HepG2 (cell line): ENCODE measurements around the gene DOCK4. TPM values are rescaled to one million over a fixed set of nuclear protein-coding genes. Genes with fewer than 3 reads are reported as not detected.

Experiments
- CAMTA2 ChIP-seq: sonication (generic); formaldehyde crosslinking; IDR thresholded peaks from 2 replicates; pipeline ENCODE4 v1.4.0; 2020; ENCODE audit warnings: mild to moderate bottlenecking, missing genetic modification reagents, borderline replicate concordance
- CREM ChIP-seq, 2 experiments: sonication (generic) in 1 of 2; formaldehyde crosslinking in 1 of 2; IDR thresholded peaks; 2 replicates each; pipeline versions ENCODE4 v1.4.0 to v1.6.1; 2016 to 2020; ENCODE audit warnings: antibody characterized with exemption in 1 of 2, mild to moderate bottlenecking in 1 of 2, missing genetic modification reagents in 1 of 2
- ETV5 ChIP-seq: IDR thresholded peaks from 2 replicates; pipeline ENCODE4 v1.6.1; 2018; ENCODE audit warnings: missing biosample characterization, missing genetic modification reagents, inconsistent platforms, borderline replicate concordance
- HMG20B ChIP-seq: conservative IDR thresholded peaks from 2 replicates; pipeline ENCODE4 v1.6.1; 2016; ENCODE audit warnings: missing genetic modification reagents, missing compliant biosample characterization
- HNF4A ChIP-seq: sonication (generic); formaldehyde crosslinking; IDR thresholded peaks from 2 replicates; pipeline ENCODE4 v1.4.0; 2020; ENCODE audit warnings: missing genetic modification reagents
- KDM5B ChIP-seq: sonication (generic); formaldehyde crosslinking; IDR thresholded peaks from 2 replicates; pipeline ENCODE4 v1.4.0; 2020; ENCODE audit warnings: missing genetic modification reagents, mild to moderate bottlenecking, borderline replicate concordance
- MIER3 ChIP-seq: IDR thresholded peaks from 2 replicates; pipeline ENCODE4 v1.6.1; 2016; ENCODE audit warnings: missing compliant biosample characterization, borderline replicate concordance
- MYC ChIP-seq: sonication (generic); formaldehyde crosslinking; IDR thresholded peaks from 2 replicates; pipeline ENCODE4 v1.9.0; 2021; ENCODE audit warnings: missing genetic modification reagents, borderline replicate concordance
- NFATC3 ChIP-seq: sonication (generic); formaldehyde crosslinking; IDR thresholded peaks from 2 replicates; pipeline ENCODE4 v1.5.1; 2020; ENCODE audit warnings: mild to moderate bottlenecking, missing genetic modification reagents
- SOX13 ChIP-seq, 3 experiments: fragments of 450-650 bp in 1 of 3; sonication (generic) in 1 of 3; formaldehyde crosslinking in 1 of 3; IDR thresholded peaks in 2 of 3; conservative IDR thresholded peaks in 1 of 3; 2 replicates each; pipeline versions ENCODE4 v1.5.0 to v1.6.1; 2016 to 2020; ENCODE audit warnings: antibody characterized with exemption in 1 of 3, mild to moderate bottlenecking in 1 of 3, missing compliant biosample characterization in 1 of 3, missing genetic modification reagents in 1 of 3, moderate library complexity in 1 of 3
- STAT6 ChIP-seq: sonication (generic); formaldehyde crosslinking; IDR thresholded peaks from 2 replicates; pipeline ENCODE4 v1.4.0; 2020; ENCODE audit warnings: missing genetic modification reagents, mild to moderate bottlenecking, borderline replicate concordance
- ZBTB14 ChIP-seq: sonication (generic); formaldehyde crosslinking; IDR thresholded peaks from 2 replicates; pipeline ENCODE4 v1.4.0; 2020; ENCODE audit warnings: missing genetic modification reagents
- ZBTB20 ChIP-seq: sonication (generic); formaldehyde crosslinking; IDR thresholded peaks from 2 replicates; pipeline ENCODE4 v1.8.1; 2023; ENCODE audit warnings: missing genetic modification reagents, low read depth, mild to moderate bottlenecking, borderline replicate concordance
- ZNF710 ChIP-seq: sonication (generic); formaldehyde crosslinking; IDR thresholded peaks from 2 replicates; pipeline ENCODE4 v1.5.0; 2020; ENCODE audit warnings: mild to moderate bottlenecking, missing genetic modification reagents, borderline replicate concordance
- polyA plus RNA-seq, 8 experiments: library from polyadenylated mRNA; depleted of rRNA in 3 of 8; stranded (reverse) in 7 of 8; unstranded in 1 of 8; fragments of >200 nt; fragmentation: Illumina TruSeq in 4 of 8; extraction: Trizol in 4 of 8; gene quantifications; 2 replicates each; pipeline versions ENCODE4 v1.2.1 to v1.2.3, GENCODE V29; 2011 to 2016; ENCODE audit warnings: low read depth in 4 of 8, missing spikeins in 1 of 8, mixed read lengths in 1 of 8; ENCODE audit not compliant: insufficient read depth in 1 of 8
- total RNA-seq, 5 experiments: library from RNA; depleted of rRNA; stranded (reverse); fragments of >200 nt; fragmentation: Illumina TruSeq; extraction: Trizol; gene quantifications; 2 replicates each; pipeline ENCODE4 v1.2.3, GENCODE V29; 2016; ENCODE audit warnings: low read depth in 1 of 5
- TF ChIP-seq, protein P1 (sequence below): sonication (generic); formaldehyde crosslinking; IDR thresholded peaks from 2 replicates; pipeline ENCODE4 v1.8.1; 2023; ENCODE audit warnings: mild to moderate bottlenecking, missing genetic modification reagents
- TF ChIP-seq, protein P2 (sequence below): sonication (generic); formaldehyde crosslinking; IDR thresholded peaks from 2 replicates; pipeline ENCODE4 v1.4.0; 2020; ENCODE audit warnings: mild to moderate bottlenecking, missing genetic modification reagents

DOCK4 gene
- total and polyA plus RNA-seq, 2 of the 13 experiments (the other 11 are each of a cell fraction or from before 2014, with no cell fraction given): 13.5 to 17.4 TPM

DNA sequence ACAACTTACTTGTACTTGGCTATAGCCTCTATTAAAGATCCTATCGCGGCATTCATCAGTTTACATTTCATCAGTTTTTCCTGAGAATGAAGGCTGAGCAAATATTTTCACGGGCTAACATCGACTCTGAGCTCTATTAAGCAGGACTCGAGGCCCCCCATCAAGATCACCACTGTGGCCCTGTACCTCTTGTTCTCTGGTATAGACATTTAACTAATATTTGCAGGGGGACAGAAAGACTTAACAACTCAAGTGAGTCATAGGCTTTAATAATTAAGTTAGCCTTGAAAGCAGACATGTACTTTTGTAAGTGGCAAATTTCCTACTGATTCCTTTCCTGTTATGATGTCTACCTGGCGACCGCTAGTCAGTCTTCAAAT, 45.4 kb downstream of the DOCK4 start (continued):
- 0 out of 2 replicates have a peak, but pooled peaks have one; percentile 20 for TF ChIP-seq ZNF710
- TF ChIP-seq HMG20B (CRISPR knock-in tag): 0 out of 2 replicates have a peak, but pooled peaks have one; percentile 33
- TF ChIP-seq MYC: no peak
- TF ChIP-seq, protein P1, sequence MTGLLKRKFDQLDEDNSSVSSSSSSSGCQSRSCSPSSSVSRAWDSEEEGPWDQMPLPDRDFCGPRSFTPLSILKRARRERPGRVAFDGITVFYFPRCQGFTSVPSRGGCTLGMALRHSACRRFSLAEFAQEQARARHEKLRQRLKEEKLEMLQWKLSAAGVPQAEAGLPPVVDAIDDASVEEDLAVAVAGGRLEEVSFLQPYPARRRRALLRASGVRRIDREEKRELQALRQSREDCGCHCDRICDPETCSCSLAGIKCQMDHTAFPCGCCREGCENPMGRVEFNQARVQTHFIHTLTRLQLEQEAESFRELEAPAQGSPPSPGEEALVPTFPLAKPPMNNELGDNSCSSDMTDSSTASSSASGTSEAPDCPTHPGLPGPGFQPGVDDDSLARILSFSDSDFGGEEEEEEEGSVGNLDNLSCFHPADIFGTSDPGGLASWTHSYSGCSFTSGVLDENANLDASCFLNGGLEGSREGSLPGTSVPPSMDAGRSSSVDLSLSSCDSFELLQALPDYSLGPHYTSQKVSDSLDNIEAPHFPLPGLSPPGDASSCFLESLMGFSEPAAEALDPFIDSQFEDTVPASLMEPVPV (CRISPR knock-in tag): no peak
- no peak for TF ChIP-seq ETV5 (CRISPR knock-in tag)
- no peak for TF ChIP-seq NFATC3
- TF ChIP-seq SOX13 (IDR thresholded peaks at IDR 0.05): no peak
- no peak; a peak in 1 of 4 replicates for TF ChIP-seq SOX13 (CRISPR knock-in tag; conservative IDR thresholded peaks at IDR 0.05 in 1 of 2, IDR thresholded peaks at IDR 0.05 in 1 of 2)
- TF ChIP-seq MIER3 (CRISPR knock-in tag): no peak
- TF ChIP-seq KDM5B (CRISPR knock-in tag): no peak
- TF ChIP-seq STAT6 (CRISPR knock-in tag): no peak
- peak; percentile 17; the same call in 1 of the 2 replicates for TF ChIP-seq HNF4A
- TF ChIP-seq, protein P2, sequence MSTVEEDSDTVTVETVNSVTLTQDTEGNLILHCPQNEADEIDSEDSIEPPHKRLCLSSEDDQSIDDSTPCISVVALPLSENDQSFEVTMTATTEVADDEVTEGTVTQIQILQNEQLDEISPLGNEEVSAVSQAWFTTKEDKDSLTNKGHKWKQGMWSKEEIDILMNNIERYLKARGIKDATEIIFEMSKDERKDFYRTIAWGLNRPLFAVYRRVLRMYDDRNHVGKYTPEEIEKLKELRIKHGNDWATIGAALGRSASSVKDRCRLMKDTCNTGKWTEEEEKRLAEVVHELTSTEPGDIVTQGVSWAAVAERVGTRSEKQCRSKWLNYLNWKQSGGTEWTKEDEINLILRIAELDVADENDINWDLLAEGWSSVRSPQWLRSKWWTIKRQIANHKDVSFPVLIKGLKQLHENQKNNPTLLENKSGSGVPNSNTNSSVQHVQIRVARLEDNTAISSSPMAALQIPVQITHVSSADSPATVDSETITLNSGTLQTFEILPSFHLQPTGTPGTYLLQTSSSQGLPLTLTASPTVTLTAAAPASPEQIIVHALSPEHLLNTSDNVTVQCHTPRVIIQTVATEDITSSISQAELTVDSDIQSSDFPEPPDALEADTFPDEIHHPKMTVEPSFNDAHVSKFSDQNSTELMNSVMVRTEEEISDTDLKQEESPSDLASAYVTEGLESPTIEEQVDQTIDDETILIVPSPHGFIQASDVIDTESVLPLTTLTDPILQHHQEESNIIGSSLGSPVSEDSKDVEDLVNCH (CRISPR knock-in tag): no peak
- TF ChIP-seq ZBTB14: no peak
- no peak for TF ChIP-seq CAMTA2 (CRISPR knock-in tag)
- no peak for TF ChIP-seq ZBTB20
- TF ChIP-seq CREM (IDR thresholded peaks at IDR 0.05): peak; percentile 20; the same call in 1 of the 2 replicates
- no peak for TF ChIP-seq CREM (CRISPR knock-in tag; IDR thresholded peaks at IDR 0.05)
